OCI-LY3 (cell line): ENCODE measurements around the gene FITM2.

Experiments
- H2AFZ ChIP-seq: fragments of 200-600, 300-600 bp; shearing (Covaris generic); 2 replicates; pipeline ENCODE4 v1.6.0; 2014; ENCODE audit warnings: antibody characterized with exemption, low read depth, low read length
- H3K27ac ChIP-seq: fragments of 200-600, 300-600 bp; sonication (generic); 2 replicates; pipeline ENCODE4 v1.5.1; 2014; ENCODE audit warnings: mild to moderate bottlenecking, low read length, moderate library complexity, mixed read lengths
- H3K27me3 ChIP-seq: fragments of 200-600, 300-600 bp; sonication (generic); 2 replicates; pipeline ENCODE4 v1.6.1; 2014; ENCODE audit warnings: low read depth, low read length, mixed read lengths
- H3K36me3 ChIP-seq: fragments of 200-600, 300-600 bp; sonication (generic); replicated peaks from 2 replicates; pipeline ENCODE3; 2014; ENCODE audit warnings: low read depth, low read length, mixed read lengths
- H3K4me1 ChIP-seq: fragments of 300-600, 200-600 bp; sonication (generic); 2 replicates; pipeline ENCODE4 v1.6.1; 2014; ENCODE audit warnings: low read length, mixed read lengths
- H3K4me2 ChIP-seq: fragments of 200-600, 300-600 bp; sonication (generic); 2 replicates; pipeline ENCODE4 v1.6.1; 2014; ENCODE audit warnings: low read length, mixed read lengths
- H3K4me3 ChIP-seq: fragments of 300-600, 200-600 bp; sonication (generic); 2 replicates; pipeline ENCODE4 v1.5.1; 2014; ENCODE audit warnings: antibody characterized with exemption, mild to moderate bottlenecking, low read length, moderate library complexity
- H3K79me2 ChIP-seq: fragments of 300-600, 200-600 bp; shearing (Covaris generic); 2 replicates; pipeline ENCODE4 v1.6.1; 2014; ENCODE audit warnings: mild to moderate bottlenecking, low read length, mixed read lengths
- H3K9ac ChIP-seq: fragments of 300-600, 200-600 bp; shearing (Covaris generic); 2 replicates; pipeline ENCODE4 v1.6.0; 2014; ENCODE audit warnings: mild to moderate bottlenecking, low read length, moderate library complexity
- H3K9me3 ChIP-seq: fragments of 200-600, 300-600 bp; shearing (Covaris generic); 2 replicates; pipeline ENCODE4 v1.6.1; 2014; ENCODE audit warnings: low read length, mixed read lengths; ENCODE audit not compliant: insufficient read depth
- H4K20me1 ChIP-seq: fragments of 200-600, 300-600 bp; sonication (generic); 2 replicates; pipeline ENCODE4 v1.6.1; 2016; ENCODE audit warnings: low read length, mixed read lengths; ENCODE audit not compliant: insufficient read depth
- EZH2phosphoT487 ChIP-seq: fragments of 200-600 bp; shearing (Covaris generic); IDR thresholded peaks from 2 replicates; pipeline ENCODE4 v1.6.1; 2018; ENCODE audit warnings: antibody characterized with exemption, mixed run types, low read depth
- TF ChIP-seq, protein P1 (sequence below): fragments of 200-600, 300-600 bp; sonication (generic); IDR thresholded peaks from 2 replicates; pipeline ENCODE4 v1.5.1; 2014; ENCODE audit warnings: antibody characterized with exemption, low read length, low read depth

FITM2 gene

GRCh38 chr20:44280387-44280786 is 30.6 kb downstream of the FITM2 start:
- no peaks in the 10 kb centered on the region for H3K36me3 ChIP-seq
- no peaks in the 10 kb centered on the region for H3K79me2 ChIP-seq
- no peaks in the 10 kb centered on the region for H4K20me1 ChIP-seq
- H3K9me3 ChIP-seq: no peaks in the 10 kb centered on the region
- H3K4me2 ChIP-seq: no peak overlapping the region
- H3K27ac ChIP-seq: no peak overlapping the region
- H3K27me3 ChIP-seq: peaks cover 19% of the 10 kb centered on the region
- no peak overlapping the region for H2AFZ ChIP-seq
- no peak overlapping the region for H3K4me3 ChIP-seq
- TF ChIP-seq EZH2phosphoT487: no peak
- TF ChIP-seq, protein P1, sequence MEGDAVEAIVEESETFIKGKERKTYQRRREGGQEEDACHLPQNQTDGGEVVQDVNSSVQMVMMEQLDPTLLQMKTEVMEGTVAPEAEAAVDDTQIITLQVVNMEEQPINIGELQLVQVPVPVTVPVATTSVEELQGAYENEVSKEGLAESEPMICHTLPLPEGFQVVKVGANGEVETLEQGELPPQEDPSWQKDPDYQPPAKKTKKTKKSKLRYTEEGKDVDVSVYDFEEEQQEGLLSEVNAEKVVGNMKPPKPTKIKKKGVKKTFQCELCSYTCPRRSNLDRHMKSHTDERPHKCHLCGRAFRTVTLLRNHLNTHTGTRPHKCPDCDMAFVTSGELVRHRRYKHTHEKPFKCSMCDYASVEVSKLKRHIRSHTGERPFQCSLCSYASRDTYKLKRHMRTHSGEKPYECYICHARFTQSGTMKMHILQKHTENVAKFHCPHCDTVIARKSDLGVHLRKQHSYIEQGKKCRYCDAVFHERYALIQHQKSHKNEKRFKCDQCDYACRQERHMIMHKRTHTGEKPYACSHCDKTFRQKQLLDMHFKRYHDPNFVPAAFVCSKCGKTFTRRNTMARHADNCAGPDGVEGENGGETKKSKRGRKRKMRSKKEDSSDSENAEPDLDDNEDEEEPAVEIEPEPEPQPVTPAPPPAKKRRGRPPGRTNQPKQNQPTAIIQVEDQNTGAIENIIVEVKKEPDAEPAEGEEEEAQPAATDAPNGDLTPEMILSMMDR: no peak
- H3K4me1 ChIP-seq: peaks cover 18% of the 10 kb centered on the region
- no peak overlapping the region for H3K9ac ChIP-seq

- Histone ChIP-seq H3K27ac (no peak overlapping the region), H4K20me1 (no peaks in the 10 kb centered on the region), H3K36me3 (no peaks in the 10 kb centered on the region), H3K9ac (no peak overlapping the region), H3K4me3 (no peak overlapping the region), H3K4me2 (peak overlapping the region; percentile 8), H3K79me2 (no peaks in the 10 kb centered on the region), H3K4me1 (peaks cover 19% of the 10 kb centered on the region), H2AFZ (no peak overlapping the region), H3K9me3 (no peaks in the 10 kb centered on the region), H3K27me3 (peaks cover 25% of the 10 kb centered on the region)
- no peak for TF ChIP-seq EZH2phosphoT487
- TF ChIP-seq, protein P1: no peak
Observed at GRCh38 chr20:44279228-44279627, 31.8 kb downstream of the FITM2 start.

DNA sequence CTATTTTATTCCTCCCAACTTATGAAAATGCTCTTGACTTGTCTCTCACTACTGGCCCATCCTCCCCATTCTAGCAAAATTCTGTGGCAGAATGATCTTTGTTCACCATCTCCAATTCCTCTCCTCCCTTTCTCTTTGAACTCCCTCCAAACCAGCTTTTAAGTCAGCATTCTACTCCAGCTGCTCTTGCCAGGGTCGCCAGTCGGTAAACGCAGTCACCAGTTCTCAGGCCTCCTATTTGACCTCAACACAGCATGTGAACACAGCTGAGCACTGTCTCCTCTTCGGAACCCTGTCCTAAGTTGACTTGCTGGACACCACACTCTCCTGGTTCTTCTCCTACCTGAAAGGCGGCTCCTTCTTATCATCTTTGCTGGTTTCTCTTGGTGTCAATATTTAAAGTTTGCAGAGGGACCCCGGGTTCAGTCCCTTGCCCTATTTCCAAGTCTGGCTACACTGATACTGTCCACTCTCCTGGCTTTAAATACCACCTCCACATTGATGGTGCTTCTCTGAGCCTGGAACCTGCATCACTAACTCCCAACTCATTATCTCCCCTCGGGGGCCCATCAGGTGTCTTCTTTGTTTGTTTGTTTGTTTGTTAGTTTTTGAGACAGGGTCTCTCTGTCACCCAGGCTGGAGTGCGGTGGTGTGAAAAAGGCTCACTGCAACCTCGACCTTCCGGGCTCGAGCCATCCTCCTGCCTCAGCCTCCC is 36.5 kb downstream of the FITM2 start:
- peaks cover 26% of the 10 kb centered on the region for H3K4me1 ChIP-seq
- H3K4me3 ChIP-seq: no peak overlapping the region
- no peaks in the 10 kb centered on the region for H4K20me1 ChIP-seq
- no peaks in the 10 kb centered on the region for H3K9me3 ChIP-seq
- H3K4me2 ChIP-seq: no peak overlapping the region
- H3K27me3 ChIP-seq: peaks cover 17% of the 10 kb centered on the region
- H3K27ac ChIP-seq: no peak overlapping the region
- H3K79me2 ChIP-seq: no peaks in the 10 kb centered on the region
- no peak for TF ChIP-seq EZH2phosphoT487
- TF ChIP-seq, protein P1: no peak
- H3K36me3 ChIP-seq: no peaks in the 10 kb centered on the region
- no peak overlapping the region for H2AFZ ChIP-seq
- no peak overlapping the region for H3K9ac ChIP-seq

DNA sequence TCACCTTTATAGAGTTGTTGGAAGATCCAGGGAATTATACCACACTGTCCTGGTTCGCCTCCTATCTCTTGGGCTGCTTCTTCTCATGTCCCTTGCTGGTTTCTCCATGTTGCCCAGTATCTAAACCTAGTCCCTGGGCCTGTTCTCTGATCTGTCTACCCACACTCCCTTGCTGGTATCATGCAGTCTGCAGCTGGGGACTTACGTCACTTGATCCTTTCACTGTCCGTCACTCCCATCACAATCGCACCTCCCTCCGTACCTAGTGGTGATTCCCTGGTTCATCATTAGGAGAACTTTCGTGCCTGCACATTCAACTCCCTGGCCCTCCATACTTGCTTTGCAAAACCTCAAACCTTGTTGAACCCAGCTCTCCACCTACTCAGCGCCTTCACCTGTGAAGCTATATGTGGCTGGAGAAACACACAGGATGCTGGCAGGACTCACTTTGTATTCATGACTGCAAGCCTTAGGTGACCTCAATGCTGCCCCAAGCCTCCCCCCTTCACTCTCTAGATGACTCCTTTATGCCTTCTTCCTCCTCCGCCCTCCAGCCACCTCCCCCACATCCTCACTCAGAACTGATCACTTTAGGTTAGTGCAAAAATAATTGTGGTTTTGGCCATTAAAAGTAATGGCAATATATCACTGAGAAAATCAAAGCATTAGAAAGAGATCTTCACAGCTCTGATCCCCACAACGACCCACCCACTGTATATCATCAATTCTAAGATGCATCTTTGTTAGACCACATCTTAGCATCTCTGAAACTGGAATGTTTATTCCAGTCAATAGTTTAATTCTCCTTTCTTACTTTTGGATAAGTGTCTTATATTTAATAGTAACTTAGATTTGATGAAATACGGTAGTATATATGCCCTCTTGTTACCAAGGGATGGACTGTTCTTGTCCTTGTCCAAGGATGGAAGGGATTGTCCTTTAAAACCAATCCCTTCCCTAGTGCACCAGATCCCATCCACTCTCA is 37.5 kb downstream of the FITM2 start:
- no peaks in the 10 kb centered on the region for H3K79me2 ChIP-seq
- peaks cover 18% of the 10 kb centered on the region for H3K4me1 ChIP-seq
- H3K9me3 ChIP-seq: no peaks in the 10 kb centered on the region
- no peaks in the 10 kb centered on the region for H4K20me1 ChIP-seq
- H2AFZ ChIP-seq: no peak overlapping the region
- H3K27me3 ChIP-seq: peaks cover 18% of the 10 kb centered on the region
- H3K9ac ChIP-seq: no peak overlapping the region
- H3K4me3 ChIP-seq: peak overlapping the region; percentile 46
- TF ChIP-seq, protein P1: no peak
- no peak for TF ChIP-seq EZH2phosphoT487
- no peaks in the 10 kb centered on the region for H3K36me3 ChIP-seq
- peak overlapping the region; percentile 70 for H3K4me2 ChIP-seq
- no peak overlapping the region; the same call in 1 of the 2 replicates for H3K27ac ChIP-seq
